ENCODE measurements around the gene RGS4. TPM values are rescaled to one million over a fixed set of nuclear protein-coding genes. Genes with fewer than 3 reads are reported as not detected.

Gene RGS4
- total RNA-seq (10 to 100 TPM in 1 of 2 donors, 1 to 10 TPM in 1; 1.1 to 11.8 TPM), polyA plus RNA-seq (ENCODE audit: insufficient read length in 6 of 6) (1 to 10 TPM; 1.6 to 3.3 (median 2.5) TPM)
- long read RNA-seq, donor 1, result 0 reads
- long read RNA-seq, donor 2, result 0 reads
- long read RNA-seq, donor 3, result 0 reads
- long read RNA-seq, donor 4, partial matches to known transcripts, result 0 of 3 reads
- long read RNA-seq, donor 4, other reads (novel, unspliced or antisense), result 0 of 3 reads
- long read RNA-seq, donor 5, partial matches to known transcripts, result 0 of 1 reads
- long read RNA-seq, donor 5, other reads (novel, unspliced or antisense), result 0 of 1 reads
- long read RNA-seq, donor 6, partial matches to known transcripts, result 0 of 1 reads
- long read RNA-seq, donor 6, other reads (novel, unspliced or antisense), result 0 of 1 reads
- long read RNA-seq, donor 7, result 0 reads
- long read RNA-seq, donor 8, result 0 reads
- long read RNA-seq, donor 9, result 0 reads
- long read RNA-seq, donor 10, partial matches to known transcripts, result 0 of 1 reads
- long read RNA-seq, donor 10, other reads (novel, unspliced or antisense), result 0 of 1 reads
- long read RNA-seq, donor 11, partial matches to known transcripts, result 0 of 4 reads
- long read RNA-seq, donor 11, other reads (novel, unspliced or antisense), result 0 of 4 reads
- long read RNA-seq, donor 12, result 0 reads

DNA sequence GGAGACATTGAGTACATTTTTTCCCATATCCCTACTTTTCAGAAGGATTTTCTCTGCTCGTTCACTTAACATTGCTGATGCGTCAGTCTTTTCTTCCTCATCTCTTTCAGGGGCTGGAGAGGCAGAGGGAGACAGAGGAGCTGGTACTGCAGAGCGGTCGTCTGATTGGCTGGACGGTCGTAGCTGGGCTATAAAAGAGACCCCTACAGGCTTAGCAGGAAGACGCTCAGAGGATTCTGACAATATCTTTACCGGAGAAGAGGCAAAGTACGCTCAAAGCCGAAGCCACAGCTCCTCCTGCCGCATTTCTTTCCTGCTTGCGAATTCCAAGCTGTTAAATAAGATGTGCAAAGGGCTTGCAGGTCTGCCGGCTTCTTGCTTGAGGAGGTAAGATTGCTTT, at the start of gene RGS4:
Gene RGS4, plus strand, starts transcription at position 220 of the 400 bp plus-strand sequence. Its CDS starts 124 bp downstream, at position 344.
- Histone ChIP-seq H3K9me3 (no peaks in the 10 kb centered on the region), H3K27me3 (peaks cover 0 to 16% of the 10 kb centered on the region in 2 donors), H3K4me1 (peaks cover 0 to 4% of the 10 kb centered on the region in 2 donors), H3K36me3 (no peaks in the 10 kb centered on the region), H3K4me3 (peak within 1 kb of the TSS in 1 of 2 donors; percentile 0), H3K27ac (no peak within 1 kb of the TSS)
- DNase-seq (peak in 2 of 4 donors; percentile 57 to 83), ATAC-seq (peak; percentile 91)
- TF ChIP-seq, protein P1, sequence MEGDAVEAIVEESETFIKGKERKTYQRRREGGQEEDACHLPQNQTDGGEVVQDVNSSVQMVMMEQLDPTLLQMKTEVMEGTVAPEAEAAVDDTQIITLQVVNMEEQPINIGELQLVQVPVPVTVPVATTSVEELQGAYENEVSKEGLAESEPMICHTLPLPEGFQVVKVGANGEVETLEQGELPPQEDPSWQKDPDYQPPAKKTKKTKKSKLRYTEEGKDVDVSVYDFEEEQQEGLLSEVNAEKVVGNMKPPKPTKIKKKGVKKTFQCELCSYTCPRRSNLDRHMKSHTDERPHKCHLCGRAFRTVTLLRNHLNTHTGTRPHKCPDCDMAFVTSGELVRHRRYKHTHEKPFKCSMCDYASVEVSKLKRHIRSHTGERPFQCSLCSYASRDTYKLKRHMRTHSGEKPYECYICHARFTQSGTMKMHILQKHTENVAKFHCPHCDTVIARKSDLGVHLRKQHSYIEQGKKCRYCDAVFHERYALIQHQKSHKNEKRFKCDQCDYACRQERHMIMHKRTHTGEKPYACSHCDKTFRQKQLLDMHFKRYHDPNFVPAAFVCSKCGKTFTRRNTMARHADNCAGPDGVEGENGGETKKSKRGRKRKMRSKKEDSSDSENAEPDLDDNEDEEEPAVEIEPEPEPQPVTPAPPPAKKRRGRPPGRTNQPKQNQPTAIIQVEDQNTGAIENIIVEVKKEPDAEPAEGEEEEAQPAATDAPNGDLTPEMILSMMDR (IDR thresholded peaks at IDR 0.05), result peak in 1 of 2 donors; percentile 18
- intact Hi-C loops (cut with DNase I), result loop anchor here in 1 of 2 donors (10.0 kb wide), 1 partner anchor 194 kb away; no protein-coding TSS in a partner anchor

DNA sequence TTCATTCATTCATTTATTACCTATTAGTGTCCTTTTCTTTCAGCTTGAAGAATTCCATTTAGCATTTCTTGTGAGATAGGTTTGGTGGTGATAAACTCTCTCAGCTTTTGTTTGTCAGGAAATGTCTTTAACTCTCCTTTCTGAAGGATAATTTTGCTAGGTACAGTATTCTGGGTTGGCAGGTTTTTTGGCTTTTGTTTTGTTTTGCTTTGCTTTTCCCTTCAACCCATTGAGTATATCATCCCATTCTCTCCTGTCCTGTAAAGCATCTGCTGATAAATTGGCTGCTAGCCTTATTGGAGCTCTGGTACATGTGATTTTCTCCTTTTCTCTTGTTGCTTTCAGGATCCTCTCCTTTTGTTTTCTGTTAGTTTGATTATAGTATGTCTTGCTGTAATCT, 47.0 kb upstream of the RGS4 start:
- DNase-seq, result no peak
- peaks cover 0 to 27% of the 10 kb centered on the region in 2 donors for H3K9me3 ChIP-seq
- H3K36me3 ChIP-seq, result no peaks in the 10 kb centered on the region
- no peak overlapping the region for H3K4me3 ChIP-seq
- H3K27ac ChIP-seq, result no peak overlapping the region
- ATAC-seq, result no peak
- H3K4me1 ChIP-seq, result no peaks in the 10 kb centered on the region
- TF ChIP-seq, protein P1 (IDR thresholded peaks at IDR 0.05), result no peak
- no peaks in the 10 kb centered on the region for H3K27me3 ChIP-seq
- intact Hi-C loops (cut with DNase I), result no loop called here

DNA sequence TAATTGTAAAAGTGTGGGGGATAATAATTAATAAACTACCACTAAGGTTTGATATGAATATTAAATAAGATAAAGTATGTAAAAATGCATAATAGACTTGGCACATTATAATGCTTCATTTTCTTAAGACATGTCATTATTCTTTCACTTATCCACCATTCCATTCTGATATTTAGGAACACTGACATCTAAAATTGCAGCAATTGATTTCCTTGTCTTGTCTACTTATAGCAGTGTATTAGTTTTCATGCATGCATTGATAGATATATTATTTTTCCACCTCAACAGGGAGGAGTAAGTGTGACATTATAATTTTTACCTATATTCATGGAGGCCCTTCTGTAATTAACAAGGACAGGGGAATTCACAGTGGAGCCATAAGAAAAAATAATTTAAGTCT, 41.6 kb upstream of the RGS4 start:
- Histone ChIP-seq H3K9me3 (peaks cover 0 to 15% of the 10 kb centered on the region in 2 donors), H3K27ac (no peak overlapping the region), H3K4me3 (no peak overlapping the region), H3K4me1 (no peaks in the 10 kb centered on the region), H3K27me3 (no peaks in the 10 kb centered on the region), H3K36me3 (no peaks in the 10 kb centered on the region)
- DNase-seq (no peak), ATAC-seq (no peak)
- TF ChIP-seq, protein P1 (IDR thresholded peaks at IDR 0.05), result no peak
- intact Hi-C loops (cut with DNase I), result no loop called here

DNA sequence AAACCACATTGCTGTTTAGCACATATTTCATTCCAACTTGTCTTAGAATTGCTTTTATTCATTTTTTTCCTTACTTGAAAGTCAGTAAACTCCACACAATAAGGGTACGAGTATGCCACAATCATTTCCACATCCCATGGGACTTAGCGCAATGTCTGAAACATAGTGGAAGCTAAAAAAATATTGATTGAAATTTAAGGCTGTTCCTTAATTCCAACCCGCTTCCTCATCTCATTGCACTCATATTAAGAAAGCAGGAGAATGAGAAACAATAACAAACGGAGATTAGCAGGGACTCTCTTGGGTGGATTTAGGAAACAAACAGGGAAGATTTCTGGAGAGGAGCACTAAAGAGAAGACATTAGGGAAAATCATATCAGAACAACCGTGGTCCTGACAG, 39.3 kb upstream of the RGS4 start:
- Histone ChIP-seq H3K27me3 (no peaks in the 10 kb centered on the region), H3K36me3 (no peaks in the 10 kb centered on the region), H3K4me3 (no peak overlapping the region), H3K4me1 (no peaks in the 10 kb centered on the region), H3K27ac (no peak overlapping the region), H3K9me3 (no peaks in the 10 kb centered on the region)
- ATAC-seq (no peak), DNase-seq (no peak)
- intact Hi-C loops (cut with DNase I), result no loop called here
- TF ChIP-seq, protein P1 (IDR thresholded peaks at IDR 0.05), result no peak

Measured in left lung (tissue), 14 donors.